Measurements from ENCODE around the gene CBX6. TPM values are rescaled to one million over a fixed set of nuclear protein-coding genes. Genes with fewer than 3 reads are reported as not detected.

The CBX6 gene
- total and polyA plus RNA-seq, 3 donors from 2014 or later, result 18.7 to 33.1 (median 30.1) TPM

DNA sequence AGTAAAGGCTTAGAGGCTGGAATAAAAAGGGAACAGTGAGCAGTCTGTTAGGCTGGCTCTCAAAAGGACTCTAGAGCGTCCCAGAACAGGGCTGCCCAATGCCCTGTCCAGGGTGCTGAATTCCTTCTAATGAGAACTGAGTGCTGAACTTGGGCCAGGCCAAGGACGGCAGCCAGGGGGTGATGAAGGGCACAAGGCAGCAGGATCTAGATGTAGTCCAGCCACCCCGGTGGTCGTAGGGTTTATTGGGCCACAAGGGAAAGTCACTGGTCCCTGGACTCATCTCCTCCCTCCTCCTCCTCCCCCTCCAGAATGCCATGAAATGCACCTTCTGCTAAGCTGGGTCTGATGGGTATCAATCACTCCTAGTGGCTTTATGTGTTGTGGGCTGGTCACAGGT lies 47.4 kb downstream of the CBX6 start:
- WGBS, 2 donors, result 18 to 27% methylated on average over 4 of the region's 4 CpGs
- Histone ChIP-seq H3K9me3 (no peaks in the 10 kb centered on the region), H3K4me3 (no peak overlapping the region), H3K4me1 (no peaks in the 10 kb centered on the region), H3K27ac (no peak overlapping the region), H3K36me3 (ENCODE audit: low read depth, missing control alignments) (no peaks in the 10 kb centered on the region), H3K27me3 (no peaks in the 10 kb centered on the region)
- intact Hi-C loops (cut with DNase I; ENCODE audit: low total_unique reads), result no loop called here
- TF ChIP-seq POLR2A (IDR thresholded peaks at IDR 0.05), result no peak
- TF ChIP-seq, protein P1, sequence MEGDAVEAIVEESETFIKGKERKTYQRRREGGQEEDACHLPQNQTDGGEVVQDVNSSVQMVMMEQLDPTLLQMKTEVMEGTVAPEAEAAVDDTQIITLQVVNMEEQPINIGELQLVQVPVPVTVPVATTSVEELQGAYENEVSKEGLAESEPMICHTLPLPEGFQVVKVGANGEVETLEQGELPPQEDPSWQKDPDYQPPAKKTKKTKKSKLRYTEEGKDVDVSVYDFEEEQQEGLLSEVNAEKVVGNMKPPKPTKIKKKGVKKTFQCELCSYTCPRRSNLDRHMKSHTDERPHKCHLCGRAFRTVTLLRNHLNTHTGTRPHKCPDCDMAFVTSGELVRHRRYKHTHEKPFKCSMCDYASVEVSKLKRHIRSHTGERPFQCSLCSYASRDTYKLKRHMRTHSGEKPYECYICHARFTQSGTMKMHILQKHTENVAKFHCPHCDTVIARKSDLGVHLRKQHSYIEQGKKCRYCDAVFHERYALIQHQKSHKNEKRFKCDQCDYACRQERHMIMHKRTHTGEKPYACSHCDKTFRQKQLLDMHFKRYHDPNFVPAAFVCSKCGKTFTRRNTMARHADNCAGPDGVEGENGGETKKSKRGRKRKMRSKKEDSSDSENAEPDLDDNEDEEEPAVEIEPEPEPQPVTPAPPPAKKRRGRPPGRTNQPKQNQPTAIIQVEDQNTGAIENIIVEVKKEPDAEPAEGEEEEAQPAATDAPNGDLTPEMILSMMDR (IDR thresholded peaks at IDR 0.05), result peak in 2 of 3 experiments; percentile 32 to 35
- DNase-seq, result peak; percentile 72

DNA sequence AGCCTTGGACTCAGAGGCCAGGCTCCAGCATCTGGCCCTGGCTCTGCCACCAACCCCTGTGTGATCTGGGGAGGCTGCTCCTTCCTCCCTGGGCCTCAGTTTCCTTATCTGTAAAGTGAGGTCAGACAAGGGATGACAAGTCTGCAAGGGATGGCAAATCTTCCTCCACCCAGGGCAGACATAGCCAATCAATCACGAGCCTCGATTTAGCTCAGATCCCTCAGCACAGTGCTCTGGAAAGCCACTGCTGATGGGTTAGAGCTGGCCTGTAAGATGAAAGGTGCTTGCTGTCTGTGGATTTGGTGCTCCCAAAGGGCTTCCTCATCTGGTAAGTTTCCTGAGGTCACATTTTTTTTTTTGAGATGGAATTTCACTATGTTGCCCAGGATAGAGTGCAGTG lies 48.4 kb downstream of the CBX6 start:
- no peaks in the 10 kb centered on the region for H3K4me1 ChIP-seq
- no peaks in the 10 kb centered on the region for H3K27me3 ChIP-seq
- no peak for DNase-seq
- H3K36me3 ChIP-seq (ENCODE audit: low read depth, missing control alignments), result no peaks in the 10 kb centered on the region
- WGBS, 2 donors, result 94 to 100% methylated on average over 2 of the region's 2 CpGs
- no peak overlapping the region for H3K27ac ChIP-seq
- intact Hi-C loops (cut with DNase I; ENCODE audit: low total_unique reads), result no loop called here
- no peaks in the 10 kb centered on the region for H3K9me3 ChIP-seq
- H3K4me3 ChIP-seq, result no peak overlapping the region
- TF ChIP-seq, protein P1 (IDR thresholded peaks at IDR 0.05), result no peak
- no peak for TF ChIP-seq POLR2A (IDR thresholded peaks at IDR 0.05)

- 91 to 98% methylated on average over 4 of the region's 4 CpGs for WGBS, 2 donors
- Histone ChIP-seq H3K27me3 (no peaks in the 10 kb centered on the region), H3K4me1 (no peaks in the 10 kb centered on the region), H3K27ac (no peak overlapping the region), H3K4me3 (no peak overlapping the region), H3K36me3 (ENCODE audit: low read depth, missing control alignments) (no peaks in the 10 kb centered on the region), H3K9me3 (no peaks in the 10 kb centered on the region)
- TF ChIP-seq, protein P1 (IDR thresholded peaks at IDR 0.05), result no peak
- no peak for TF ChIP-seq POLR2A (IDR thresholded peaks at IDR 0.05)
- no peak for DNase-seq
- intact Hi-C loops (cut with DNase I; ENCODE audit: low total_unique reads), result no loop called here
Observed at GRCh38 chr22:38823076-38823475, 48.9 kb downstream of the CBX6 start.

GRCh38 chr22:38820020-38820419 lies 52.0 kb downstream of the CBX6 start:
- Histone ChIP-seq H3K9me3 (no peaks in the 10 kb centered on the region), H3K4me3 (no peak overlapping the region), H3K36me3 (ENCODE audit: low read depth, missing control alignments) (no peaks in the 10 kb centered on the region), H3K27me3 (no peaks in the 10 kb centered on the region), H3K27ac (no peak overlapping the region), H3K4me1 (no peaks in the 10 kb centered on the region)
- WGBS, 2 donors, result 90 to 94% methylated on average over 8 of the region's 8 CpGs
- intact Hi-C loops (cut with DNase I; ENCODE audit: low total_unique reads), result no loop called here
- DNase-seq, result no peak
- TF ChIP-seq, protein P1 (IDR thresholded peaks at IDR 0.05), result no peak
- no peak for TF ChIP-seq POLR2A (IDR thresholded peaks at IDR 0.05)

DNA sequence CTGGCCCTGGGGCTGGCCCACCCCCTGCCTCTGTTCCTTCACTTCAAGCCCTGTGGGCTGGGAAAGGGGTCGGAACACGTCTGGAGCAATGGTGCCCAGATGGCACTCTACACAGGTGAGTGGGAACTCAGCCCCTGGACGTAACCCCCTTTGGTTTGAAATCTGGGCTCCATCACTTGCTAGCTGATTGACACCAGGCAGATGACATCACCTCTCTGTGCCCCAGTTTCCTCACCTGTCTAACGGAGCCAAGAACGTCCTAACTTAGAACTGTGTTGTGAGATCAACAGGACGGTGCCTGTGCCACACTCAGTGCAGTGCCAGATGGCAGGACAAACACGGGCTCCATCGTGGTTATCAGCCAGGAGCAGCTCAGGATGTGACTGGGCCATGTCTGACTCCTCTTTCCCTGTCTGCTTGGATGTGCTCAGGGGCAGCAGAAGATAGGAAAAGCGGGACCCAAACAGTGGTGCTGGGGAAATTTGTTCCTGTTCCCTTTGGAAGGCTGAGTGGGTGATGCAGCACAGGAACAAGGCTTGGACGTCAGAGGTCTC lies 52.6 kb downstream of the CBX6 start:
- TF ChIP-seq, protein P1 (IDR thresholded peaks at IDR 0.05), result no peak
- TF ChIP-seq POLR2A (IDR thresholded peaks at IDR 0.05), result no peak
- Histone ChIP-seq H3K4me3 (no peak overlapping the region), H3K27me3 (no peaks in the 10 kb centered on the region), H3K27ac (no peak overlapping the region), H3K9me3 (no peaks in the 10 kb centered on the region), H3K36me3 (ENCODE audit: low read depth, missing control alignments) (no peaks in the 10 kb centered on the region), H3K4me1 (no peaks in the 10 kb centered on the region)
- 81 to 93% methylated on average over 9 to 10 of the region's 10 CpGs for WGBS, 2 donors
- intact Hi-C loops (cut with DNase I; ENCODE audit: low total_unique reads), result no loop called here
- DNase-seq, result no peak
